ENCODE data around the gene METTL15.
"Not testable (repeated sequence)": the region's sequence is repeated elsewhere in the genome, so short reads cannot be mapped to it uniquely, and the experiment has no call there.

The METTL15 gene

DNA sequence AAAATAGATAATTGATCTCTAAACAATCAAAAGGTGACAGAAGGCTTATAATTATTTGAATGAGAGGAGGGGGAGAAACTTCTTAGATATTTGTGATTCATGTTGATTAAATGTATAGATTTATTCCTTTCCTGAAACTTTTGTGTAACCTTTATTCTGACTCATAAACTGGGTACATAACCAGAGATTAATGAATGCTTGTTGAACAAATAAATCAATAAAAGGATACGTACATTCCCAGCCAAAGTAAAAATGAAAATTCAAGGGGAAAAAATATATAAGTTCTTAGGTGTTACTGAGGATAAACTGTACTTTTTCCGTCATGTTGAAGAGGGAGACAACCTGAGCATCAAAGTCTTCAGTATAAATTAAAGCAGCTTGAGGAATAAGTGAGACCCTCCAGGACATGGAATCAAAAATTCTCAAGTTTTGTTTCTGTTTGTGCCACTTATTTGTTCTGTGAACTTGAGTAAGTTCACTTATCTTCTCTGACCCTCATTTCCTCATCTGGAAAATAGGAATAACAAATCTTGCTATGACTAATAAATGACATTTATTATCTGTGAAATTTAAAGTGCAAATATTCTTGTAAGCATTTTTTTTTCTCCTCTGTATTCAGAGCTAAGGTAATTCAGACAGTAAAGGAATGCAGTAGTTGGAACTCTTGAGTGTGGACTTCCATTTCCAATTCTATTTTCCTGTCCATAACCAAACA is 195.4 kb downstream of the METTL15 start:
- DNase-seq = no peak

DNA sequence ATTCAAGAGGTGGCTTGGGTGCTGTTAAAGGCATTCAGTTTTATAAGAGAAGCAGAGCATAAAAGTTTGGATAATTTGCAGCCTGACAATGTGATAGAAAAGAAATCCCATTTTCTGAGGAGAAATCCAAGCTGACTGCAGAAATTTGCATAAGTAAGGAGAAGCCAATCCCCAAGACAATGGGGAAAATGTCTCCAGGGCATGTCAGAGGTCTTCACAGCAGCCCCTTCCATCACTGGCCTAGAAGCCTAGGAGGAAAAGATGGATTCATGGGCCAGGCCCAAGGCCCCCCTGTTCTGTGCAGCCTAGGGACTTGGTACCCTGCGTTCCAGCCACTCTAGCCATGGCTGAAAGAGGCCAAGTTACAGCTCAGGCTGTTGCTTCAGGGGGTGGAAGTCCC is 207.3 kb downstream of the METTL15 start:
- no peak for DNase-seq

DNA sequence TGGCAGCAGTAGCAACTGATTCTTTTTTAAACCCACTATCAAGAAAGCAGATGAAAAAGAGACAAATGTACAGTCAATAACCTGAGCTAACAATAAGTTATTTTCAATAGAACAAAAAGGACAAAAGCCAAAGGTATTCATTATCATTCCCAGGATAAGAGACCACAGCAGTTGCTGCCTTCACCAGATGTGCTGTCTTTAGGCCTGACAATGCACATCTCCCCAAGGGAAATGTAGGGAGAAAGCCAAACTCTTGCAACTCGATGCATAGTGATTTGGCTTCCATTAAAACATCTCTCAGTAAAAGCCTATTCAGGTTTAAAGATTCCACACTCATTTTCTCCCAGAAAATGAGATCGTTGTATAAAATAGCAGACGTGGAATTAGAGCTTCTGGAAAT is 210.7 kb downstream of the METTL15 start:
- no peak for DNase-seq

DNA sequence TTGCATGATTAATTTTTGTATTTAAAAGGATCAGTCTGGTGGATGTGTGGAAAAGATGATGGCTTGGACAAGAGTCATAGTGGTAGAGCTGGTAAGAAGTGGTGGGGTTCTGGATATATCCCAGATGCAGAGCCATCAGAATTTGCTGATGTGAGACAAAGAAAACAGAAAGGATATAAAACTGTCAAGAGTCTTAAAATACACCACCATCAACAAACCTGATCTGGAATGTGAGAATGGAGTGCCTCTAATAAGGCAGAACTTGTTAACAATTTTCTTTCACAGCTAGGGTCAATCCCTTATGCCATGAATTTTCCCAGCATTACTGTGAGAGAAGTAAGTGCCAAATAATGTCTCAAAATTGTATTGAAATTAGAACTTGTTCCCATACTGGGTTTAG is 215.4 kb downstream of the METTL15 start:
- DNase-seq = no peak

DNA sequence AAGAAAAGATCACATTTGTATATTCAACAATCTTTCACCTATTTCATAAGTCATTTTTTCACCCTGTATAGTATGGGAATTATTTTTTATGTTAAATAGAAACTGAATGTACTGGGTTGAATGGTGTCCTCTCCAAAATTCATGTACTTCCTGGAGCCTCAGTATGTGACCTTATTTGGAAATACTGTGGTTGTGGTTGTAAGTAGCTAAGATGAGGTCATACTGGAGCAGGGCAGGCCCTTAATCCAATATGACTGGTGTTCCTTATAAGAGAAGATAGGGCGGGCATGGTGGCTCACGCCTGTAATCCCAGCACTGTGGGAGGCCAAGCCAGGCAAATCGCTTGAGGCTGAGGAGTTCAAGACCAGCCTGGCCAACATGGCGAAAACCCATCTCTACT is 224.2 kb downstream of the METTL15 start:
- DNase-seq = not testable (repeated sequence)

DNA sequence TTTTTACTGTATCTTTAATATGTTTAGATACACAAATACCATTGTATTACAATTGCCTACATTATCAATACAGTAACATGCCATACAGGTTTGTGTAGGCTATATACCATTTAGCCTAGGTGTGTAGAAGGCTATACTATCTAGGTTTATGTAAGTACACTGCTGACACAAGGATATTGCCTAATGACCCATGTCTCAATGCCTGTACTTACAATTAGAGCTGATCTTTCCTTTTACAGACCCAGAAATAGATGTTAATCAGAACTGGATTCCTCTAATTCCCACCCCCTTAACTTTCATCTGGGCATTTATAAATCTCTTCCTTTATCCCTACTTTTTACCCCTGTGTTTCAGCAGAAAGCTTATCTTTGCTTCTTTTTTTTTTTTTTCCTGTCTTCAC is 229.5 kb downstream of the METTL15 start:
- DNase-seq = no peak

DNA sequence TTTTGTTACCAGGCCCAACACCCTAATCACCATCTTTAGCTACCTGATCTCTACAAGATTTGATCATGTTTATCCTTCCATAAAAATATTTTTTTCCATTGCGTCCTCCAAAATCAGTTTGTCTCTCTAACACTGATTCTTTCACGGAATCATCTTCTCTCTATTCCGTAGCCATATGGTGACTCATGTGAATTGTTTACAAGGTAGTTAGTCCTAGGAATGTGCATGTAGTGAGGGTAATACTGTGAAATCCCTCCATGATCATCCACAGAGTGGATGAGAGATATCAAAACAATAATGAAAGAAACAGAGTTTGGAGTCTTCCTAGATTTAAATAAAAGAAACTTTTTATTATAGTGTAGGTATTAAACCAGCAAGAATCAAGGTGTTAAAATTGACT is 230.2 kb downstream of the METTL15 start:
- DNase-seq = no peak

DNA sequence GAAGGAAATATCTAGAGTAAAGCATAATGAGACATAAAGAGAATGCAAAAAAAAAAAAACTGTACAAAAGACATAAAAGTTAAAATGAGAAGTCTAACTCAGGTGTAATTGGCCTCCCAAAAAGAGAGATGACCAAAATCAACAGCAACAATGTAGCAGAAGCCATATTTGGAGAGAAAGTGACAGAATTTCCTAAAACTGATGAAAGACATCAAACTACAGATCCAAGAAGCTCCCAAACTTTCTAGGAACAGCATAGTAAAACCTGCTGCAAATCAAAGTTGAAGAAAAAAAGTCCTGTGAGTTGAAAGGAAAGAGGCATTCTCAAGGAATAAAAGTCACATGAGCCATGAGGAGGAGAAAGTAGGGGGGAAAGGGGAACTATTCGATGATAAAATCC is 231.3 kb downstream of the METTL15 start:
- no peak for DNase-seq

DNA sequence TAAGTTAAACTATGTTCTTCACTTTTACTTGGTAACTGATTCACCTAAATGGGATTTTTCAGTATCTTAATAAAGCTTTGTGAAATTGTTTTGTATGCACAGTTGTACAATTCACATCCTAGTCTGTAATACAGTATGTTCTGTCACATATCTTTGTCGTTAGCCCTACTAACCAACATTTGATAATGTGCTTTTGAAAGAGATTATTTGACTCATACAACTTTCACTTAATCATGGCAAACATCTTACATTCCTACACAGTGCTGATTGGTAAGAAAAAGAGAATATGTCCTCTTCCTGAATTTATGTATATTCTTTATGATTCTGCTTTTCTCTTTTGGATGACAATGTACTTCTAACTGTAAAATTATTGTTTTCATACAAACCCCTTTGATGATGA is 234.5 kb downstream of the METTL15 start:
- no peak for DNase-seq

DNA sequence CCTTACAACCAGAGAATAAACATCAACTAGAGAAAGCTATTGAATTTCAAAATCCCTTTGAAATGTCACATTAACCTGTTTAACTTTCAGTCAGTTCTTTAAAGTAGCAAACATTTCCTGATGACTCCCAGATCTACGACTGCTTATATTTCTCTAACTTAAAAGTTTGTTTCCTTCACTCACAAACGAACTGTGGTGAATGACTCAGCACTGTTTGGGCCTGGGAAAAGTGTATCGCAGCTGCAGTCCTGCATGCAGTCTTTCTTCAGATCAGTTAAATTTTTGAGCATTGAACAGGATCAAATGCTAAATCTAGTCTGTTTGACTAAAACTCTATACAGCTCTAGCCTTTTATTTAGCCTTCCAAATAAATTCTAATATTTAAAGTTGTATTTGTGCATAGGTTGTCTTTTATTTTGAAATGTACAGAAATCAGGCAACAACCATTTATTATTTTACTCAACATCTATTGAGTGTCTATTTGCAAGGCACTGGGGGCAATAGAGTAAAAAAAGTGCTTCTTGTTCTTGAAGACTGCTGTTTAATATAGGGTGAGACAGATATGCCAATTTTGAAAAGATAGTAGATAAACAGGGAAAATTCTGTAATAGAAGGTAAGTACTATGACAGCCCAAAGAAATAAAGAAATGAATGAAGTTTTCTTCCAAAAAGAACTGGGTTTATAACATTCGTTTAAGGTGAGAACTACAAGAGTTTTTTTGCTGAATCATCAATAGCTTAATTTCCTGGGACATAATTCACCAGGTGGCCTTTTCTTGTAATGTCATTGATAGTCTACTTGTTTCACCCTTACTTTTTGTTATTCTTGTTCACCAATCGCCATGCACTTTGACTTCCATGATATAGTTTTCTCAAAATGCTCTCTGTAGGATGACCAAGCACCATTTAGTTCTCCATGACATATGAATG is 235.4 kb downstream of the METTL15 start:
- DNase-seq = no peak

DNA sequence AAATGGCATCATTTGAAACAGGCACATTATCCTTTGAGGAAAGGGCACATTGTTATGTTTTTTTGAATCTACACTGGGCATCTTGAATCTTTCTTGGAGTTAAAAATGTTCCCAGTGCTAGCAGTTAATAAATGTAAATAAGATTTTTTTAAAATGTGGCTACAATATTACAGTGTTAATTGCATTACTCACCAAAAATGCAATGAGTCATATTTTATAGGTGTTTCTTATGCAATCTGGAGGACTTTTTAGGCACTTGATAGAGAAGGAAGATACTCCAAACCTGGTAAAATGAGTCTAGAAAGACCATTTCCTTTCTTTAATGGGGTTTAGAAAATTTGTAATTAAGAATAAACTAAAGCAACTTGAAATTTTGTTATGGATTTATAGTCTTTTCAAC is 238.0 kb downstream of the METTL15 start:
- no peak for DNase-seq

DNA sequence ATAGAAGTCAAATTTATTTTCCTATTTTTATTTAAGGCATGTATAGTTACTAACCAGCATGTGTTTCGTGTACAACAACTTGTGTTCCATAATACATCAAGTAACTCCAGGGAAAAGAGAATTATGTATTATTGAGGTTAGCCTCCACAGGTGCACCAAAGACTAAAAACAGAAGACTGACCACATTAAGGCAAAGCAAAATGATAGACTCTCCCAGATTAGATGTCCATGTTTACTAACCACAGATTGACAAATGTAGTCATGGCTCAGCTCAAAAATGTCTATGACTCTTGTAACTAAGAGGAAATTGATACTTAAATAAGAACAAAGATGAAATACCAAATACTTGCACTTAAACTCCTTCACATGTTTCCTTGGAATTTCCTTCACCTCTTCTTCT is 238.5 kb downstream of the METTL15 start:
- no peak for DNase-seq

DNA sequence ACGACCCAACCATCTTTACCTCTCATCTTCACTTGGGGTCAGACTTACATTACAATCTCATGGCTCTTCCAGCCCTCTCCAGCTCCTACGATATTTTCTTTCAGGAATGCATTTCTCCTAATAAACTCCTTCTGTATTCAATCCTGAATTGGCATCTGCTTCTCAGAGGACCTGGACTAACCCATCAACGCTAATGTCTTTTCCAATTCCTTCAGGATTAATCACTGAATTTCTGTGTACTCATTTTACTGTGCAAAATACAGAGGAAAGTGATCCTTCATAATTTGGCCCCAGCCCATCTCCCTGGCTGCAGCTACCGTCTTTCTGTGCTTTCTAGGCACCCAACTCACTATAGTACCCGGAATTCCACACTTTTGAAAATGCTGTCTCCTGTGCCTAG is 239.2 kb downstream of the METTL15 start:
- no peak for DNase-seq

DNA sequence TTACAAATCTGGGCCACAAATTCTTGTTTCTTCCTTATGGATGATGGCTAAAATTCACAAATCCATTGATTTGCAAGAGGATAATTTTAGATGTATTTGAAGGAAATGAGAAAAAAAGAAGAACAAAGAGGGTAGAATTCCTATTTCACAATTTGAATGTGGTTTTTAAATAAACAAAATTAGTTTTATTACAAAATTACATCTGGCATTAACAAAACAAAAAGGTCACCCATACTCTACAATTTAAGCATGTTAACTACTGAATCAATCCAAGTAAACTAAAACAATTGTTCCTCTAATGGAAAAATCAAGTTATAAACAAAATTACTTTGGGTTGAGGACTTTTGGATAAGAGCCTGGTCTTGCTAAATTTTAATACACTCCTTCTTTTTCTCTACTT is 242.0 kb downstream of the METTL15 start:
- DNase-seq = no peak

DNA sequence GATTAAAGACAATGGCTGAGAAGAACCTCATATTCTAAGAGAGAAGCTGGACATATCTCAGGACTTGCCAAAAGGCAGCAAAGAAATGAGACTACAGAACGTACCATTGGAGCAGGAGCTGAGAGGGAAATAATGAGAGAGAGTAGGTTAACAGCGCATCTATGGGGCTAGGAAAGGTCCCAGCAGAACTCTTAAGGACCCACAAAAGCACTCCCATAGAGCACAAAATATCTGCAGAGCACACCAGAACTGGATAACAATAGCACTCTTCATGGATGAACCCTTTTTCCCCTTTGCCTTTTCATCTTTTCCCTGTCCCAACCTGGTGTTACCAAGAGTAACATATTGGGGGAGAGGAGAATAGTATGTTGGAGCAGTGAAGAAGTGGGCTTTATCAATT is 245.8 kb downstream of the METTL15 start:
- no peak for DNase-seq

DNA sequence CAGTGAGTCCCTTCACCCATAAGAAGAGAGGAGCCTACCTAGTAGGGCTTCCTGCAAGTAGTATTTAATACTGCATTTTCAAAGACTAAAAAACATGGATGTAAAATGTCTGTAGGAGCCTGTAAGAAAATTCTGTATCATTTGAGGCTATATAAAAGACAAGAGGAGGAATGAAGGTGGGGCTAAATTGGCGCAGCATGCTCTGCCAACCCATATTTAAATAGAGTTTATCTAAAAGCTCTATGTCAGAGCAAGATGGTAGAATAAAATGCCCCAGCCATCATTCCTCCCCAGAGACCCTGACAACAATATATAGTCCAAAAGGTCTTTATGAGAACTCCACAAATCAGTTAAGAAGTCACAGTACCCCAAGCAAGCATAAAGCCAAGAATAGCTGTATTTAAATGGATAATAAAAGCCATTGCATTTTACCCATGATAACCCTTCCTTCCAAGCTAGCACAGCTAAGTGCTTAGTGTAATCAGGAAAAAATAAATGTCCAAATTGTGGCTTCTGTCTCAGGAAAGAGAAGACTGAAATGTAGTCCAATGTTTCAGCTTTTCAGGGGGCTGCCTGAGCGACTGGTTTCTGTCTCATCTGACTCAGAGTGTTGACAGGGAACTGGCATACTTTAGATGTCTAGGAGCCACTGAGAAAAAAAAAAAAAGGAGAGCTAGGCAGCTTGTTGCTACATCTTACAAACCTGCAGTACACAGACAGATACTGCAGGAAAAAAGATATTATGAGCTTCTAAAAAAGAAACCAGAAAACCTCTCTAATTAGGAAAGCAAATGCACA is 258.6 kb downstream of the METTL15 start:
- no peak for DNase-seq

DNA sequence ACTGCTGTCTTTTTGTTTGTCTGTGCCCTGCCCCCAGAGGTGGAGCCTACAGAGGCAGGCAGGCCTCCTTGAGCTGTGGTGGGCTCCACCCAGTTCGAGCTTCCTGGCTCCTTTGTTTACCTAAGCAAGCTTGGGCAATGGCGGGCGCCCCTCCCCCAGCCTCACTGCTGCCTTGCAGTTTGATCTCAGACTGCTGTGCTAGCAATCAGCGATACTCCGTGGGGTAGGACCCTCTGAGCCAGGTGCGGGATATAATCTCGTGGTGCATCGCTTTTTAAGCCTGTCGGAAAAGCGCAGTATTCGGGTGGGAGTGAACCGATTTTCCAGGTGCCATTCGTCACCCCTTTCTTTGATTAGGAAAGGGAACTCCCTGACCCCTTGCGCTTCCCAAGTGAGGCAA is 269.9 kb downstream of the METTL15 start:
- not testable (repeated sequence) for DNase-seq
